Measurements from ENCODE around the gene CLSTN2. TPM values are rescaled to one million over a fixed set of nuclear protein-coding genes. Genes with fewer than 3 reads are reported as not detected.
A peak's percentile ranks its signal among the peaks of the same experiment; 100 is the strongest.

Gene CLSTN2
- total and polyA plus RNA-seq, 2 of the 8 experiments (the other 6 are each of a cell fraction or from before 2014, with no cell fraction given), result 0.39 to 0.52 TPM

DNA sequence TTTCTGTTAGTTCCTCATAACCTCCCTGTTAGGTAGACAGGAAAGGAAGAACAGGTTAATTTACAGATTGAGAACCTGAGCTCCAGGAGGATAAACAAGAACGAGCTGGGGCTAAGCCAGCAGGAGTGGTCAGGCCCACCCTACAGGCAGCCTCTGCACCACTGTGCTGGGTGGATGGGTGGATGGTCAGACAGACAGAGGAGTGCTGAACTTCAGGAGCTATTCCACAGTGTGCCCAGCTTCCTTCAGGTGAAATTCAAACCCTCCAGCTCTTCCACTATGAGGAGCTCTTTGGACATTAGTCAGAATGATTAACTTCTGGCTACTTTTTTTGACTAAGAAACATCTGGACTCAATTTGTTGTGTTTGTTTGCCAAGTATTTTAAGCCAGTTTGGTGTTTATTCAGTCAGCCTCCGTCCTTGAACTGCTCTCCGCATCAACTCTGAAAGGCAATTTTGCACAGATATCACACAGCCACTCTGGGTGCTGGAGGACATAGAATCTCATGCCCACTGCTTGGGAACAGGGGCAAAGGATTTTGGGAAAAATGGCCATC, 361.9 kb downstream of the CLSTN2 start:
- H3K56ac ChIP-seq (replicated peaks; ENCODE audit: insufficient read length, low read depth, low read length), result no peak overlapping the region
- WGBS, 2 experiments (ENCODE audit: extremely low coverage in 1 of 2, insufficient coverage in 1 of 2, insufficient read length in 1 of 2, insufficient replicate concordance in 2 of 2, low coverage in 1 of 2, low lambda C conversion rate in 2 of 2, missing lambda C conversion rate in 1 of 2), result 86% methylated on average over 3 of the region's 3 CpGs; no CpG with 5 or more reads in 1 of the 2 experiments
- no peak overlapping the region for H3K4ac ChIP-seq (replicated peaks; ENCODE audit: insufficient read length, low read depth, low read length)
- no peak overlapping the region; the same call in 1 of the 2 replicates for H3K18ac ChIP-seq (ENCODE audit: extremely low read depth, low read length)
- CTCF ChIA-PET (ENCODE audit: partially characterized antibody), result interaction anchor here (1.4 to 5.0 kb wide), 5 partner anchors 10 to 168 kb away, joined by 3 to 28 read pairs (median 5); no protein-coding TSS in a partner anchor
- no peak overlapping the region for H3K27ac ChIP-seq (ENCODE audit: low read depth, low read length)
- TF ChIP-seq, protein P1, sequence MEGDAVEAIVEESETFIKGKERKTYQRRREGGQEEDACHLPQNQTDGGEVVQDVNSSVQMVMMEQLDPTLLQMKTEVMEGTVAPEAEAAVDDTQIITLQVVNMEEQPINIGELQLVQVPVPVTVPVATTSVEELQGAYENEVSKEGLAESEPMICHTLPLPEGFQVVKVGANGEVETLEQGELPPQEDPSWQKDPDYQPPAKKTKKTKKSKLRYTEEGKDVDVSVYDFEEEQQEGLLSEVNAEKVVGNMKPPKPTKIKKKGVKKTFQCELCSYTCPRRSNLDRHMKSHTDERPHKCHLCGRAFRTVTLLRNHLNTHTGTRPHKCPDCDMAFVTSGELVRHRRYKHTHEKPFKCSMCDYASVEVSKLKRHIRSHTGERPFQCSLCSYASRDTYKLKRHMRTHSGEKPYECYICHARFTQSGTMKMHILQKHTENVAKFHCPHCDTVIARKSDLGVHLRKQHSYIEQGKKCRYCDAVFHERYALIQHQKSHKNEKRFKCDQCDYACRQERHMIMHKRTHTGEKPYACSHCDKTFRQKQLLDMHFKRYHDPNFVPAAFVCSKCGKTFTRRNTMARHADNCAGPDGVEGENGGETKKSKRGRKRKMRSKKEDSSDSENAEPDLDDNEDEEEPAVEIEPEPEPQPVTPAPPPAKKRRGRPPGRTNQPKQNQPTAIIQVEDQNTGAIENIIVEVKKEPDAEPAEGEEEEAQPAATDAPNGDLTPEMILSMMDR (IDR thresholded peaks at IDR 0.05; ENCODE audit: control extremely low read depth in 1 of 3, insufficient read depth in 1 of 3, low read depth in 1 of 3, low read length in 3 of 3), result no peak
- TF ChIP-seq SIX5 (IDR thresholded peaks at IDR 0.05; ENCODE audit: low read depth, low read length), result no peak
- peak overlapping the region; percentile 42 for H4K5ac ChIP-seq (ENCODE audit: insufficient read length, low read depth, low read length)
- H3K9ac ChIP-seq (replicated peaks in 1 of 4; ENCODE audit: extremely low read depth in 1 of 4, low read depth in 3 of 4, low read length in 3 of 4), result no peak overlapping the region
- H3K79me1 ChIP-seq (ENCODE audit: low read depth, low read length), result no peaks in the 10 kb centered on the region
- peak overlapping the region; percentile 83; the same call in 1 of the 2 replicates for H2BK20ac ChIP-seq (ENCODE audit: low read length)
- H3K36me3 ChIP-seq (ENCODE audit: control insufficient read depth in 2 of 4, insufficient read depth in 4 of 4, low read length in 3 of 4), result no peaks in the 10 kb centered on the region
- H4K91ac ChIP-seq (replicated peaks; ENCODE audit: insufficient read length, low read length), result peak overlapping the region; percentile 52
- H3K4me3 ChIP-seq (ENCODE audit: extremely low read depth in 1 of 4, insufficient read depth in 2 of 4, low read depth in 3 of 4, low read length in 4 of 4), result no peak overlapping the region
- no peak overlapping the region; a peak in 1 of 4 replicates for H3K4me2 ChIP-seq (ENCODE audit: insufficient read depth in 1 of 2, low read depth in 2 of 2, low read length in 2 of 2)
- no peaks in the 10 kb centered on the region for H3K79me2 ChIP-seq (ENCODE audit: control insufficient read depth in 1 of 2, insufficient read depth in 2 of 2, low read length in 2 of 2)
- H2AK5ac ChIP-seq (ENCODE audit: low read depth, low read length), result no peak overlapping the region
- H3K14ac ChIP-seq (ENCODE audit: insufficient read length), result no peak overlapping the region
- FAIRE-seq, result no peak
- no peaks in the 10 kb centered on the region for H3K27me3 ChIP-seq (replicated peaks in 1 of 4; ENCODE audit: control insufficient read depth in 3 of 4, extremely low read depth in 1 of 4, insufficient read depth in 3 of 4, low read length in 3 of 4)
- no peak overlapping the region for H3K23ac ChIP-seq (ENCODE audit: insufficient read length)
- peak overlapping the region; percentile 65 for H2BK120ac ChIP-seq (replicated peaks; ENCODE audit: low read depth, low read length)
- no peak for DNase-seq (ENCODE audit: low read depth in 1 of 2, low spot score in 2 of 2)
- H2BK15ac ChIP-seq (ENCODE audit: low read length), result no peak overlapping the region
- no peaks in the 10 kb centered on the region for H3K23me2 ChIP-seq (ENCODE audit: low read depth, low read length)
- 0 out of 2 replicates have a peak overlapping the region, but pooled peaks have one; percentile 26 for H2AFZ ChIP-seq (ENCODE audit: low read length)
- no peaks in the 10 kb centered on the region for H3K9me3 ChIP-seq (ENCODE audit: insufficient read depth in 2 of 2, low read depth in 1 of 2, low read length in 1 of 2)
- no peak overlapping the region for H4K8ac ChIP-seq (ENCODE audit: extremely low read depth, insufficient read depth, low read length)
- peak overlapping the region; percentile 26; the same call in 1 of the 2 replicates for H2BK5ac ChIP-seq (ENCODE audit: low read depth, low read length)
- POLR2A ChIA-PET (ENCODE audit: partially characterized antibody), result no interaction called here
- H4K20me1 ChIP-seq (replicated peaks in 1 of 2; ENCODE audit: control insufficient read depth in 1 of 2, insufficient read depth in 2 of 2, low read length in 2 of 2), result no peaks in the 10 kb centered on the region
- peaks cover 0 to 21% (median 17%) of the 10 kb centered on the region in 4 experiments; a peak in 5 of 7 replicates for H3K4me1 ChIP-seq (replicated peaks in 1 of 4; ENCODE audit: control insufficient read depth in 3 of 4, insufficient read depth in 4 of 4, low read length in 3 of 4)
- H2BK12ac ChIP-seq (ENCODE audit: low read depth, low read length), result peak overlapping the region; percentile 88; the same call in 1 of the 2 replicates

All from H1 (cell line).